Bronchial epithelial cell (primary cell): ENCODE measurements around the gene SNX19. TPM values are rescaled to one million over a fixed set of nuclear protein-coding genes. Genes with fewer than 3 reads are reported as not detected.
"Not testable (repeated sequence)": the region's sequence is repeated elsewhere in the genome, so short reads cannot be mapped to it uniquely, and the experiment has no call there.

Source experiments
- DNase-seq: peaks from one replicate; pipeline ENCODE4 v3.0.0-alpha.2; 2010; ENCODE audit warnings: low read depth
- FAIRE-seq: peaks from 2 replicates; lab custom pipeline; 2011; peaks lifted over from hg19 to GRCh38; lab: Jason Lieb, UNC
- H3K27me3 ChIP-seq: 2 replicates; pipeline ENCODE4 v1.5.1; 2011; ENCODE audit warnings: low read length; ENCODE audit not compliant: control insufficient read depth, insufficient read depth
- H3K36me3 ChIP-seq: 2 replicates; pipeline ENCODE4 v1.5.1; 2011; ENCODE audit warnings: low read length; ENCODE audit not compliant: control insufficient read depth, insufficient read depth
- H3K4me3 ChIP-seq: 2 replicates; pipeline ENCODE4 v1.5.1; 2011; ENCODE audit warnings: mild to moderate bottlenecking, low read depth, low read length, control low read depth
- total RNA-seq: library from RNA; depleted of rRNA; stranded (reverse); fragments of >200 nt; gene quantifications from 2 replicates; pipeline ENCODE4 v1.2.1, GENCODE V29; 2014
- TF ChIP-seq, protein P1 (sequence below): IDR thresholded peaks from 2 replicates; pipeline ENCODE4 v1.5.1; 2011; ENCODE audit warnings: mild to moderate bottlenecking, moderate library complexity, low read length, control low read depth, inconsistent platforms; ENCODE audit not compliant: insufficient read depth, severe bottlenecking

Gene SNX19
- total RNA-seq, 1 donor from 2014 or later, result 34.8 TPM

DNA sequence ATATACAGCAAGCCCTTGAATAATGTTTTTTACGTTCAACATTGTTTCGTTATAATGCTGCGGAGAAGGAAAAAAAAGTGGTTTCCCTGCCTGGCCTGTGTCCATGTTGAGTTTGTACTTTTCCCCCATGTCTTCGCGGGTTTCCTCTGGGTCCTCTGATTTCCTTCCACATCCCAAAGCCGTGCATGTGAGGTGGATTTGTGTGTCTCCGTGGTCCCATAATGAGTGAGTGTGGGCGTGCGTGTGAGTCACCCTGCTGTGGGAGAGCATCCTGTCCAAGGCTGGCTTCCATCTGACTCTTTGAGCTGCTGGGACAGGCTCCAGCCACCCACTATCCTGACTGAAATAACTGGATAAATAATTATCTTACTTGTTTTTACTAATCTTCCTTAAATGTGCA, 29.6 kb upstream of the SNX19 start:
- H3K4me3 ChIP-seq, result no peak overlapping the region
- peak; percentile 75 for FAIRE-seq
- peak; percentile 83 for DNase-seq
- H3K27me3 ChIP-seq, result no peaks in the 10 kb centered on the region
- TF ChIP-seq, protein P1, sequence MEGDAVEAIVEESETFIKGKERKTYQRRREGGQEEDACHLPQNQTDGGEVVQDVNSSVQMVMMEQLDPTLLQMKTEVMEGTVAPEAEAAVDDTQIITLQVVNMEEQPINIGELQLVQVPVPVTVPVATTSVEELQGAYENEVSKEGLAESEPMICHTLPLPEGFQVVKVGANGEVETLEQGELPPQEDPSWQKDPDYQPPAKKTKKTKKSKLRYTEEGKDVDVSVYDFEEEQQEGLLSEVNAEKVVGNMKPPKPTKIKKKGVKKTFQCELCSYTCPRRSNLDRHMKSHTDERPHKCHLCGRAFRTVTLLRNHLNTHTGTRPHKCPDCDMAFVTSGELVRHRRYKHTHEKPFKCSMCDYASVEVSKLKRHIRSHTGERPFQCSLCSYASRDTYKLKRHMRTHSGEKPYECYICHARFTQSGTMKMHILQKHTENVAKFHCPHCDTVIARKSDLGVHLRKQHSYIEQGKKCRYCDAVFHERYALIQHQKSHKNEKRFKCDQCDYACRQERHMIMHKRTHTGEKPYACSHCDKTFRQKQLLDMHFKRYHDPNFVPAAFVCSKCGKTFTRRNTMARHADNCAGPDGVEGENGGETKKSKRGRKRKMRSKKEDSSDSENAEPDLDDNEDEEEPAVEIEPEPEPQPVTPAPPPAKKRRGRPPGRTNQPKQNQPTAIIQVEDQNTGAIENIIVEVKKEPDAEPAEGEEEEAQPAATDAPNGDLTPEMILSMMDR, result no peak
- no peaks in the 10 kb centered on the region for H3K36me3 ChIP-seq

DNA sequence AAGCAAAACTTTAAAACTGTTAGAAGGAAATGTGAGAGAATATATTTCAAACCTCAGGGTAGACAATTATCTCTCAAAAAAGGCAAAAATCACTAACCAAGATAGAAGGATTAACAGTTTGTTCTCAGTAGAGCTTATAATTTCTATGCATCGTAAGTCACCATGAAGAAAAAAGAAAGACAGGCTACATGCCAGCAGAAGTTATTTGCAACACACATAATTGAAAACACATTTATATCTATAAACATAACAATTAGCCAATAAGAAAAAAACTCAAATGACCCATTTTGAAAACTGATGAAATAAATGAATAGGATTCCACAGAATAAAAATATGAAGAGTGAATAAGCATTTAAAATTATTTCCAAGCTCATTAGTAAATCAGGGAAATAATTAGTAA, 24.4 kb upstream of the SNX19 start:
- DNase-seq (no peak), FAIRE-seq (no peak)
- TF ChIP-seq, protein P1, result no peak
- no peaks in the 10 kb centered on the region for H3K36me3 ChIP-seq
- no peak overlapping the region for H3K4me3 ChIP-seq
- no peaks in the 10 kb centered on the region for H3K27me3 ChIP-seq

DNA sequence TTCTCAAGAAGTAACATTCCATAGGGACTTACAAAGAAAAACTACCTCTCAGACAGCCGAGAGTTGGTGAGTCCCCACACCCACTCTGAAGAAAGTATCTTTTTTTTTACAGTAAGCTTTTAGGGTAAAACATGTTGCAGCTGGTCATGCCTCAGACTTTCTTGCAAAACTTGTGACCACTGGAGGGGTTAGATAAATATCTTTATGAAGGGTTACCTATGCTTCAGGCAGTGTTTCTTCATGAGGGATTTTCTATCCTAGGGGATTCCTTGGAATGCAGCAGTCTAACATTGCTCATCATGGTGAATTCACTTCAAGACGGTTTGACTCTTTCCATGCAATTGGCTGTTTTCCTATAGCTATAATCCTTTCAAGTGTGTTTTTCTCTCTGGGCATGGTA, 20.8 kb upstream of the SNX19 start:
- H3K36me3 ChIP-seq, result no peaks in the 10 kb centered on the region
- TF ChIP-seq, protein P1, result no peak
- no peak for FAIRE-seq
- no peak overlapping the region for H3K4me3 ChIP-seq
- peak; percentile 60 for DNase-seq
- H3K27me3 ChIP-seq, result no peaks in the 10 kb centered on the region

DNA sequence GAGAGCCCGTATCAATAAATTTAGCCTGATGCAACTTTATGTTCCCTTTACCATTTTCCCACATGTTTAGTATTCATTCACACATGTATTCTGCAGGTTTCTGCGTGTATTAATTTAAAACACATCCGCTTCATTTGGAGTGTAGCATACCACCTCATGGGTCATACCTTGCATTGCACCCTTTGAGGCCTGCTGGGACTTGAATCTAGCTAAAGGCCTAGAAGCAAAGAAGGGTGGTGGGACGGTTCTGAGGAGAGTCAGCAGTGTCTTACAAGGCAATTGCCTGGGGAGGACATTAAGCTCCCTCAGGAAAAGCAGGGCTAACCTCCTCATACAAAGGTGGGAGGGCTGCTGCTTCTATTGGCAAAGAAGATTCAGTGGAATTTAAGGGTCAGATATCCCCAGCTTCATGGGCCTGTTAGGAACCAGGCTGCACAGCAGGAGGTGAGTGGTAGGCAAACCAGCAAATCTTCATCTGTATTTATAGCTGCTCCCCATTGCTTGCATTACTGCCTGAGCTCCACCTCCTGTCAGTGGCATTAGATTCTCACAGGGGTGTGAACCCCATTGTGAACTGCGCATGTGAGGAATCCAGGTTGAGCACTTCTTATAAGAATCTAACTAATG, 15.9 kb upstream of the SNX19 start:
- FAIRE-seq (no peak), DNase-seq (no peak)
- no peaks in the 10 kb centered on the region for H3K36me3 ChIP-seq
- no peak overlapping the region for H3K4me3 ChIP-seq
- H3K27me3 ChIP-seq, result no peaks in the 10 kb centered on the region
- TF ChIP-seq, protein P1, result no peak

DNA sequence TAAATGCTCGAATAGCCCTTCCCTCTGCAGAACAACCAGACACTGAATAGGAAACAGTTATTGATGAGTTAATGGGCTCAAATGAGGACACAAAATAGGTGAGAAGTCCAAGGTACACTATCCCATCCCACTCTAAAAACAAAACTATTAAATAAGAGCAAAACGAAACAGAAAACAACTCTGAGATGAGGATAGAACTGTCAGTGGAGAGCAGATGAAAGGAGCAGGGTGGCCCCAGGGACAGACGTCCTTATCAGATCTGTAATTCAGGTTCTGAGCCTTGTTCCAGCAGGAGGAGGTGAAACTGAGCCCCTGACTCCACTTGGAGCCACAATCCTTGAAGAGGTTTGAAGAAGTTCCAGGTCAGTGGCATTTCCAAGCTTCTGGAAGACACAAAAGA, 8.5 kb upstream of the SNX19 start:
- Histone ChIP-seq H3K27me3 (no peaks in the 10 kb centered on the region), H3K4me3 (no peak overlapping the region), H3K36me3 (no peaks in the 10 kb centered on the region)
- DNase-seq, result no peak
- FAIRE-seq, result no peak
- TF ChIP-seq, protein P1, result no peak

DNA sequence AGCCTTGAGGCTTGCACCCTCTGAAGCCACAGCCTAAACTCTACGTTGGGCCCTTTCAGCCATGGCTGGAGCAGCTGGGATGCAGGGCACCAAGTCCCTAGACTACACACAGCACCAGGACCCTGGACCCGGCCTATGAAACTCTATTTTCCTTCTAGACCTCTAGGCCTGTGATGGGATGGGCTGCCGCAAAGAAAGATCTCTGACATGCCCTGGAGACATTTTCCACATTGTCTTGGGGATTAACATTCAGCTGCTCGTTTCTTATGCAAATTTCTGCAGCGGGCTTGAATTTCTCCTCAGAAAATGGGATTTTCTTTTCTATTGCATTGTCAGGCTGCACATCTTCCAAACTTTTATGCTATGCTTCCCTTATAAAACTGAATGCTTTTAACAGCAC, 4.3 kb upstream of the SNX19 start:
- H3K36me3 ChIP-seq, DNase-seq, H3K4me3 ChIP-seq, FAIRE-seq, H3K27me3 ChIP-seq: not testable (repeated sequence)
